ENCODE data around the gene NKTR.

The NKTR gene

DNA sequence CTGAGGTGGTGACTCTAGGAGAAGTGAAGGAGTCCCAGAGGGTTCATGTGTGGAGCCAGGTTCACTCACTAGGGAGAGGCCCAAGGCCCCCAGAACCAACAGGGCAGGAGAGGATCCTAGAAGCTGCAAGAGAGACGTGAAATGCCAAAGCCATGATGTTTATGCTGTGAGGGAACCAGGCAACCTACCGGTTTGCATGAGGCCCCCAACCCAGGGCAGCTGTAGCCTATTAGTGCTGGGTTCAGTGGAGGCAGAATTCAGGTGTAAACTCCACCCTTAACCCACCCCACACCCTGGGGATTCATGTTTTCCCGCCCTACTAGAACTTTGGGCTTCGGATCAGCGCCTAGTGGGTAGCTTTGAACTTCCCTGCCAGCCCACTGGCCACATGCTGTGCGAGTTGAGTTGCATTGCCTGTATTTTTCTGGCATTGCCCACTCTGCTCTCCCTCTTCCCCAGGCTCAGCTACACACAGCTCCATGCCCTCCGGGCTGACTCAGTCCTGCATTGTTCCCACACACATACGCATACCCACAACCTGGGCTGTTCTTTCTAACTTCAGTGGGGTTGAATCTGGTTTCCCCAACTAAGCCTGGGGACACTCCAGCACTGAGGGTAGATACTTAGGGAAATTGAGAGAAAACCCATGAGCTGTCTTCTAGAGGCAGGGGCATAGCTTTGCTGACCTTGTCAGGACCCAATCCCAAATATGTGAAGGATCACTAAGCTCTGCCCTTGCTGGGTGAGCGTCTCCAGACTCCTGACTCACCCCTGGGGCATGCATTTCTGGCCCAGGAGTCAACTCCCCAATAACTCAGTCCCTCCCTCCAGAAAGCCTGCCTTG is 51.0 kb downstream of the NKTR start:
- no peak for DNase-seq

DNA sequence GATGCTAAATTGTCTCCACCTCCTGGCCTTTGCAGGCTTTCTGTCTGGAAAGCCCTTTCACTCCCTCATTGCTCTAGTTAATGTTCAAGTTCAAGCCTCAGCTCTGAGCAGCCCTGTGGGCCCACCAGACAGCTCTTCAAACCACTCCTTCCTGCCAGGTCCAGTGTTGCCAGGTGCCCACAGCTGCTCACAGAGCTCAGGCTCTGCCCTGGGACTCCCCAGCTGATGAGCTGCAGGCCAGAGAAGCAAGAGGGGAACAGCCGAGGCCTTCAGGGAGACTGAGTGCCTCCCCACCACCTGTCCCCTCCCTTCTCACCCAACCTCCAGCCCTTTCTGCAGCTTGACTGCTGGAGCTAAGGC is 51.7 kb downstream of the NKTR start:
- peak in 1 of 2 experiments; percentile 11 for DNase-seq

DNA sequence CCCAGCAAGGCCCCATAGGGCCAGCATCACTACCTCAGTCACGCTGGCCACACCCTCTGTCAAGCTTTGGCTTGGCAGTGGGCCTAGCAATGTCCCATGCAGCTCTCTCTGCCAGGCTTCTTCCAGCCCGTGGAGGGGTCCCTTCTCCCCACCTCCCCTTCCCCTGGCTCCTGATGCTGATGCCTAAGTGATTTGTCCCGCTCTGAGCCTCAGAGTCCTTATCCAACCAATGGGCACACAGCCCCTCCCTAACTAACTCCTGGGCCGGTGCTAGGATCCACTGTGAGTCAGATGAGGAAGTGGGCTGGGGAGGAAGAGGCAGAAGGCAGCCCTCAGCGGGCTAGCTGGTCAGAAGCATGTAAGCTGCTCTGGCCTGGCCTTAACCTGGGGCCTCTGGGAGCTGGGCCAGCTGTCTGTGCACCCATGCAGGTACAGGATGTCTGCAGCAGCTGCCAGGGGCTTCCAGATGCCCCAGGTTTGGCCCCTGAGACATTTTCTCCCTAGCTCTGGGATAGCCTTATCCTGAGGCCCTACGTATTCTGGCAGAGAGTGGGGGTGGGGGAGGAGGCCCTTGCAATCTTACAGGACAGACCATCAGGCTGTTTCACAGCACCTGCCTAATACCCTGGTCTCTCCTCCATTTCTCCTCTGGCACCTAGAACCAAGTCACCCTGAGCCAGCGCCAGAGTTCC is 52.3 kb downstream of the NKTR start:
- peak; percentile 13 to 45 for DNase-seq

DNA sequence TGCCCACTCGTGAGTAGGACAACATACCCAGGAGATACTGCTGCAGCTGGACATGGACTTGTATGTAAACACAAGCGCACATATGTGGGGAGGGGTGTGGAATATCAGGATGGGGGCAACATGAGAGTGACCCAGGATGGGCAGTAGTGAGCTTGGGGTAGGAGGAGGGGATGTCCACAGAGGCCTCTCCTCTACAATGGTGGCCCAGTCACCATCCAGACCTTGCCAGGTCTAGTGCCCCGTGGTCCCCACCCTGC is 52.7 kb downstream of the NKTR start:
- DNase-seq = no peak

DNA sequence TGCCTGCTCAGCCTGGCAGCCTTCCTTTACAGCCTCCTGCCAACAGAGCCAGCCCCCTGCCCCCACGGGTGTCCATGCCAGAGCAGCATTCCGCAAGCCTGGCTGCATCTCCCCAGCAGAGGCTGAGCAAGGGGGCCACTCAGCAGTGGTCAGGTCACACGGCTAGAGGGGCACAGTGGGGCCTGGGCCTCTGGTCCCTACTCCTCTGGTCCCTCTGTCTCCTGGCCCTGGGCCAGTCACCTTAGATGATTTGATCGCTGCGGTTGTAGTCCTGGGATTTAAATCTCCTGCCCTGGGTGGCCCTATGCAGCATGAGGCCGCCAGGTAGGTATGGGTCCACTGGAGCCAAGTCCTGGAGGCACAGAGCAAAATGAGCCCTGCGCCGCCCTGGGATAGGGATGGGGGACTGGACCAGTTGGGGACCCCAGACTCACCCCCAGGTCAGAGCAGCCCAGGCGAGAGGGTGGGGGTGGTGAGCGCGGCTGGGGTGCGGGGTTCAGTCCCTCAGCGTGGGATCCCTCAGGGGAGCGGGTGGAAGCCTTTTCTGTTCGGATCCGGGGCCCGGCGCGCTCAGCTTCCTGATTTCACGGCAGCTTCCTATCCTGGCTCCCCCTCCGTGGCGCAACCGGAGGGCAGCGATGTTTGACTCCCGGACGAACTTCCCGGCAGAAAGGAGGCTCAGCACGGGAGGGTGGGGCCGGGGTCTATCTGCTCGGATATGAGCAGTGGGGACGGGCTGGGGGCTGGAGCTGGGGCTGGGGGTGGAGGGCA is 53.3 kb downstream of the NKTR start, which contains the start of gene ZBTB47:
Gene ZBTB47 (plus strand): TSS at position 138 of the 771 bp plus-strand sequence. CDS start 4,659 bp downstream, outside the sequence.
- peak in 1 of 2 experiments; percentile 4 for DNase-seq

DNA sequence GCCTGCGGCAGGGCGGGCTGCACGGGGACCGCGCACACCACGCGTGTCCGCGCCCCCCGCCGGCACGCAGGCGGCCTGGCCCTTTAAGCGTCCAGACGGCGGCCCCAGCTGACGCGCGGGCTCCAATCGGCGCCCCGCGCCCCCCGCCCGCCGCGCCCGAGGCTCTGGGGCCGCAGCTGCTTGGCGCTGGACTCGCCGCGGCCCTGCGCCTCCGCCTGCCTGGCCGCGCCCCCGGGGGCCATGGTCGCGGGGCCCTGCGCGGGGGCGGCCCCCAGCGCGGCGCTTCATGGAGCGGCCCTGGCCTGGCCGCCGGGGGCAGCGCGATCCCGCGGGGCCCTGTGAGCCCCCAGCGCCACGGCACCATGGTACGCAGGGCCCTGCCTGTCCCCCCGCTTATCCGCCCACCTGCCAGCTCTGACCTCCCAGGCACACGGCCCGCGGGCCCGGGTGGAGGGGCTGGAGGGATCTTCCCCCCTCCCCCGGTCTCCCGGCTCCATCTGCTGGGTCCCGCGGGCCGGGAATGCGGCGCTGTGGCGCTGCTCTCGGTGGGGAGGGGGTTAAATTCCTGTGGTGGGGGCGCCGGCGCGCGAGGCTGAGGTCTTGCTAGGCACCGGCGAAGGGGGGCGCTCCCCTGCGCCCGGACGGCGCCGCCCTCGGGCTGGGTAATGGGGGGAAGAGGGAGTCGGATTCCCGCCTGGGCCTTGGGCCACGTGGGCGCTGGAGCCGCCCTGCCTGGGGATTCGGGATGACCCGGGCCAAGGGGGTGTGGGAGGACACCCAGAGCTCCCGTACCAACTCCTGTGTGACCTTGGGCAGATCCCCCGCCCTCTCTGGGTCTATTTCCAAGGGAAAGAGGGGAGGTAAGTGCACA is 54.1 kb downstream of the NKTR start:
- no peak for DNase-seq

DNA sequence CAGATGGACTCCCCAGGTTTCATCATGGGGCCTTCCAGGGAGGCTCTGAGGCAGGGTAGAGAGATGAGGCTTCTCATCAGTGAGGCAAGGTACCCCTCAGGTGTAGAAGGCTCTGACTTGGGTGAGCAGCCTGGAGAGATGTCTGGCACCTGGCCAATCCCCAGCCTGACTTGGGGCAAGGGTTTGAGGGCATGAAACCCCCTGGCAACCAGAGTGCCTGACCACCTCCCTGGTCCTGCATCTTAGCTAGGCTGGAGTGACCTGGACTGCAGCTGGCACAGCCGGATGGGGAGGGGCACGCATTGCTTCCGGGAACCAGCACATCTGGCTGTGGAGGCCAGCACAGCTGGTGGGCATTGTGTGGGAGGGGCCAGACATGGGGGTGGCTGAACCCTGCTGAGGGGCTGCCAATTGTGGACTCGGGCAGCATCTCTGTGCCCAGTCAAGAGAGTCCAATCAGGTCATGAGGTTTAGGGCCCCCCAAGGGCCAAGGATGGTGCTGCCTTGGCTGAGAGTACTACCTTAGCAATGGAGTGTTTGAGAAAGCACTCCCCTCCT is 54.9 kb downstream of the NKTR start:
- no peak for DNase-seq

DNA sequence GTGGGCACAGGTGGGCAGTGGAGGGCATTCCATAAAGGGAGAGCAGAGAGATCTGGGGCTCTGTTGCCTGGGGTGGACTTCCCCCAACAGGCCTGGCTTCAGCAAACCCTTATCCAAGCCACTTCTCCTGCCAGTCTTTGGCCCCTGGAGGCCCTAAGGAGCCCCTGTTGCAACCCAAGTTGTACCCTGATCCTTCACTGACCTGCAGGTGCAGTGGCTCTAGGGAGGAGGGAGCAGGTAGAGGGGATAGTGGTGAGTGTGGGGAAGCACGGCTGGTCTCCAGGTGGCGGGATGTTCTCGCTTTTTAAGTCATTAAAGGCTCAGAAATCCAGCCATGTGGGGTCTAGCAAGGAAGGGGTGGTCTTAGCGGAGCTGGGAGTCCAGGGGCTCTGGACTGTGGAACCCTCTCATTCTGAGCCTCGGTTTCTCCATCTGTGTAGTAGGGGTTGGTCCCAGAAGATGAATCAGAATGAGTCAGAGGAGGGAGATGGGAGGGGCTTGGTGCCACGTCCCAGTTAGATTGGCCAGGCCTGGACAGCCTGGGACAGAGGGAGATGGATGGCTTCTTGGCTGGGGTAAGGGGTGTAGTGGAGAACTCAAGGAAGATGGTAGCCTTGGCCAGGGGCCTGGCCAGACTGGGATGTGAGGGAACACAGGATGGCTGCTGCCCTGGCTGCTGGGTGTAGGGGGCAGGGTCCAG is 55.6 kb downstream of the NKTR start:
- no peak for DNase-seq

DNA sequence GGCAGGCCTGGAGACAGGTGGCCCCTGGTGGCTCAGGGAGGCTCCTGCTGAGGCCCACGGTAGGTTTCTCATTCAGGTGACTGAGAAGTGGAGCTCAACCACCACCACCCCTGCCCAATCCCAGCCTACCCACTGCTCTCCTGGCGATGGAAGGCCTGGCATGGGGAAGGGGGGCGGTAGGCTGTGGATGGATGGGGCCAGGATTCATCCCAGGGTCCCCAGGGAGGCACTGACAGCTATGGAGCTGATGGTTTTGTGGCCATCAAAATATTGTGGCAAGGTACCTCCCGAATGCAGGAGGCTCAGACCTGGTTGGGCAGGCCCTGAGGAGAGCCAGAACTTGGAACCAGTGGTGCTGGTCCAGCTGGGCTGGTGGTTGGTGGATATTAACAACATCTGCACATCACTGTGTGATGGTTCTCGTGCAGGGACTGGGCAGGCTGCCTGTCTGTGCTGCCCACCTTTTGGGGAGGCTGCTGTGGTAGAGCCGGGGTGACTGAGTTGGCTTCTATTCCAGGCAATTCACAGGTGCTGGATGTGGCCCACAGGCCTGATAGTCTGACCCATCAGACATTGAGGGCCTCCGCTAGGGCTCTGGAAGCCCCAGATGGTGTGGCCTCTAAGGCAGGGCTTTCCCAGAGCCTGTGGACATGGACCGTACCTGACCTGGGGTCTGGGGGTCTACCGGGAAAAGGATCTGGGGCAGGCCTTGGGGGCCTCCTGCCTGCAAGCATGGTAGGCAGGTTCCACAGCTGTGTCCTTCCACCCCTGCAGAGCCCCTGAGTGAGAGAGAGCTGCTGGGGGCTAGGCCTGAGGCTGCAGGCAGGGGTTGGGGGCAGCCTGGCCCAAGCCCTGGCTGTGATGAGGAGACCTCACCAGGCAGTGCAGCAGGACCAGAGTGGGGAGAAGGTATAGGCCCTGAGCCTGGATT is 56.5 kb downstream of the NKTR start:
- DNase-seq = no peak

DNA sequence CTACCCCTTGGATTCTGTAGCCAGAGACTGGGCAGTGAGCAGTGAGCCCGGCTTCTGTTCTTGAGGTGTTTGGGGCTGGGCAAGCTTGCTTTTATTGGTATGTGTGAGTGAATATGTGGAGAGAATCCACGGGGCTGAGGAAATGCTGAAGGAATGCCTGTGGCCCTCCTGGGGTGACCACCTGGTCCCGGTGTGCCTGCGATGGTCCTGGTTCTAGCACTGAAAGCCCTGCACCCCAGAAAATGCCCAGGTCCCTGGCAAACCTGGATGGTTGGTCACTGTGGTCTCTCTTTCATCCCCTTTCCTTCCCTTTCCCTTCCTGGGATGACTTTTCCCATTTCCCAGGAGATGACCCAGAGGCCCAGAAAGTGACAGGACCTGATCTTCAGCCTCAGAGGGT is 57.2 kb downstream of the NKTR start:
- no peak for DNase-seq

DNA sequence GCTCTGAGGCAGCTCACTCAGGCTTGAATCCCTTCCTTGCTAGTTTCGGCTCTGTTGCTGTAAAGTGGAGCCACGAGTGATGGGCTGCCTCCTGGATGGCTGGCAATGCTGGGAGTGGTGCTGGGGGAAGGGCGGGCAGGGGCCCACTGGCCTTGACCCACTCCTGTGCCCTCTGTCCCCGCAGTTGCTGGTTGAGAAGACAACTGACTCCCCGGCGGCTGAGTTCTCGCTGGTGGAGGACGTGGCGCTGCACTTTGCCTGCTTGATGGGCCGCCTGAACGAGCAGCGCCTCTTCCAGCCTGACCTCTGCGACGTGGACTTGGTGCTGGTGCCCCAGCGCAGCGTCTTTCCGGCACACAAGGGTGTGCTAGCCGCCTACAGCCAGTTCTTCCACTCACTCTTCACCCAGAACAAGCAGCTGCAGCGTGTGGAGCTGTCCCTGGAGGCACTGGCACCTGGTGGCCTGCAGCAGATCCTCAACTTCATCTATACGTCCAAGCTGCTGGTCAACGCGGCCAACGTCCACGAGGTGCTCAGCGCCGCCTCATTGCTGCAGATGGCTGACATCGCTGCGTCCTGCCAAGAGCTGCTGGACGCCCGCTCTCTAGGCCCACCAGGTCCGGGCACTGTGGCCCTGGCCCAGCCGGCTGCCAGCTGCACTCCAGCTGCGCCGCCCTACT is 57.7 kb downstream of the NKTR start:
- no peak for DNase-seq

DNA sequence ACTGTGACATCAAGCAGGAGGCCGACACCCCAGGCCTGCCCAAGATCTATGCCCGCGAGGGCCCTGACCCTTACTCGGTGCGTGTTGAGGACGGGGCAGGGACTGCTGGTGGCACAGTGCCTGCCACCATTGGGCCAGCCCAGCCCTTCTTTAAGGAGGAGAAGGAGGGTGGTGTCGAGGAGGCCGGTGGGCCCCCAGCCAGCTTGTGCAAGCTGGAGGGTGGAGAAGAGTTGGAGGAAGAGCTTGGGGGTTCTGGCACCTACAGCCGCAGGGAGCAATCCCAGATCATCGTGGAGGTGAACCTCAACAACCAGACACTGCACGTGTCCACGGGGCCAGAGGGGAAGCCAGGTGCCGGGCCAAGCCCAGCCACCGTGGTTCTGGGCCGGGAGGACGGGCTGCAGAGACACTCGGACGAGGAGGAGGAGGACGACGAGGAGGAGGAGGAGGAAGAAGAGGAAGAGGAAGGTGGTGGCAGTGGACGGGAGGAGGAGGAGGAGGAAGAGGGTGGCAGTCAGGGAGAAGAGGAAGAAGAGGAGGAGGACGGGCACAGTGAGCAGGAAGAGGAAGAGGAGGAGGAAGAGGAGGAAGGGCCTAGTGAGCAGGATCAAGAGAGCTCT is 58.4 kb downstream of the NKTR start:
- no peak for DNase-seq

DNA sequence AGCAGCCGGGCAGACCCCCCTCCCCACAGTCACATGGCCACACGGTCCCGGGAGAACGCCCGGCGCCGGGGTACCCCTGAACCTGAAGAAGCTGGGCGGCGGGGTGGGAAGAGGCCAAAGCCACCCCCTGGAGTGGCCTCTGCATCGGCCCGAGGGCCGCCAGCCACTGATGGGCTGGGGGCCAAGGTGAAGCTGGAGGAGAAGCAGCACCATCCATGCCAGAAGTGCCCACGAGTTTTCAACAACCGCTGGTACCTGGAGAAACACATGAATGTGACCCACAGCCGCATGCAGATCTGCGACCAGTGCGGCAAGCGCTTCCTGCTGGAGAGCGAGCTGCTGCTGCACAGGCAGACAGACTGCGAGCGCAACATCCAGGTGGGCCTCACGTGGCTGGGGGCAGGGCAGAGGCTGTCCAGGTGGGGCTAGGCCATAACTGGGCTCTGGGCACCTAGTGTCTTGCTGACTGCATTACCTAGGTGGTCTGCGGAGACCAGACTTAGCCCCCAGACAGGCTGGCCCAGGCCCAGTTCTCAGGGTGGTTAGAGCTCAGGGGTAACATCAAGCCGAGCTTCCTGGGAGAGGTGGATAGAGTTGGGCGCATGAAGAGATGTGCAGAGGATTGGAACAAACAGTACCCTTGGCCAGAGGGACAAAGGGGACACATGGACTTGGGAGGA is 59.1 kb downstream of the NKTR start:
- DNase-seq = no peak

DNA sequence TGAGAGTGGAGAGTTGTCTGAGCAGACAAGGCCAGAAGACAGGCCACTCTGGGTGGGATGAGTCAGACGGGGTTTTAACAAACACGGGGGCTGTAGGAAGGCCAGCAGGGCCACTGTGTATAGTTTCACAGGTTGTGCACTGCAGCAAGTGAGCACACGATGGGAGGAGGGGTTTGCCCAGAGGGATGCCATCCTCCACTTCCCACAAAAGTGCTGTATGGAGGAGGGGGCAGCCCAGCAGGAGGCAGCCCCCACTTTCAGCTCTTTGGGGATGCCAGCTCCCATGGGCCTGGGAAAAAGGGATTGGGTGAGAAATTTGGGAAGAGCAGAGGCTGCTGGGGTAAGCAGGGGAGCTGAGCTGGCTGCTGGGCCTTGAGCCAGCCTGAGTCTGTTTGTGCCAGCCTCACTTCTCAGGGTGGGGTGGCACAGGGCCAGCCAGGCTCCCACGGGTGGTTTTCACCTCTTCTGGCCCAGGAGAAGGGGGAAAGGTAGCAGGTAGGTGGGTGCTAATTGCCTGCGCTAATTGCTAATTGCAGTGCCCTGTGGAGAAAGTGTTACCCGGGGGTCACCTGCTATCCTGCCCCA is 59.7 kb downstream of the NKTR start:
- no peak for DNase-seq

DNA sequence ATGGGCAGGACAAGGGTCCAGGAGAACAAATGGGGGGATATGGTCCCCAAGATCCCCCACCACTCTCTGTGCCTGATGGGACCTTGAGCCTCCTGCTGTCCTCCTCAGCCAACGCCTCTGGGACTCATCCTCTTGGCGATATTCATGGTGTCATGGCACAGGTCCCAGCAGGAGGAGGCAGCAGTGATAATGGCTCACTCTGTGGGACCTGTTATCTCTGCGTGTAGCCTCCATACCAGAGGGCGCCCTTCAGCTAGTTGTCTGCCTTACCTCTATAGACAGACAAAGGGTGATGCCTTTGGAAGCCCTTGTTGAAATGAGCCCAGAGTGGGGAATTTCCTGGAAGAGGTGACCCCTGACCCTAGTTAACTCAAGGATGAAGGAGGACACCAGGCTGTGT is 60.4 kb downstream of the NKTR start:
- peak in 1 of 2 experiments; percentile 31 for DNase-seq

DNA sequence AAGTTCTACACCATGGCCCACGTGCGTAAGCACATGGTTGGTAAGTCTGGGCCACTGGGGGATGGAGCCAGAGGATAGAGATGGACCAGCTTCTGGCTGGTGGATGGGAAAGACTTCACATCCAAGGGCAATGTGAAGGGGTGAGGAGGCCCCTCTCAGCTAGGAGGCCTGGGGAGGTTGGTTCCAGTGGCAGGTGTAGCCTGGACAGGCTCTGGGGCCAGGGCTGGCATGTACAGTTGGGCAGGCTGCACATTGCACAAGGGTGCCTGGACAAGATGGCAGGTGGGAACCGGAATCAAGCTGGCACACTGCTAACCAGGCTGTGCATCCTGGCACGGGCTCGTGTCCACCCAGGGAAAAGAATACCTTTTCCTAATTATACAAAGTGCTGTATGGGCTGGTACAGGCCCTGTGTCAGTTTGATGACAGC is 61.1 kb downstream of the NKTR start:
- DNase-seq = no peak

DNA sequence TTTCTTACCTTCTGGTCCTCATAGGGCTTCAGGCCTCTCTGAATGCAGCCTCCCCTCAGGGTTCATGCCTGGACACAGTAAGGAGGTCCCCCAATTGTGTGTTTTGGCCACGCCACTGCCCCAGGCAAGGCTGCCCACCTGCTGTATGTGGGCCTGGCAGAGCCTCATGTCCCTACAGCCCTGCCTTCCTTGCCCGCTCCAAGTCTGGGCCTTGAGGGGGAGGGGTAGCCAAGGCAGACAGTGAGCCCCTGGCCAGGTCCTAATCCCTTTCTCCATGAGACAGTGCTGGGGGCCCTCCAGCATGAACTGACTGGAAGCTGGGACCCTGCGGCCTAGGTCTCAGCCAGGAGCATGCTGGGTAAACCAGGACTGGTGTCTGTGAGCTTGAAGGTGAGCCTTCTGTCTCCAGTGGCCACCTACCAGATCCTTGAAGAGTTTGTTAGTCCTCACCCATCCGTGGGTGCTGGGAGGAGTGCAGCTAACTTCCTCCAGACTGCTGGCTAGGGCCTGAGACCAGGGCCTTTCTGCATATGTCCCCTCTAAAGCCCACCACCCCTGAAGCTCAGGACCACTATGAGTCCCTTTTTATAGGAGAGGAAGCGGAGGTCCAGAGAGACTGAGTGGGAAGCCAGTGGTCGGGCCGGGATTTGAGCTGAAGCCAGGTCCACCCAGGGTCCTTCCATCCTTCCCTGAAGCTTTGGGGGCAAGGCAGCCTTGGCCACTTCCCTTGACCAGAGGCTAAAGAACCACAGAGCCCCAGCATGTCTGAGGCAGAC is 61.7 kb downstream of the NKTR start:
- DNase-seq = no peak

Data from SHP77 (cell line).